GM08714 (cell line): Measurements from ENCODE around the gene DEXI.

Experiments used
- H3K4me3 ChIP-seq: fragments of 200-500 bp; sonication (Bioruptor generic); 2 replicates; pipeline ENCODE4 v1.5.1; 2014; ENCODE audit warnings: mild to moderate bottlenecking, low read length, inconsistent platforms
- ZNF274 ChIP-seq: IDR thresholded peaks from 2 replicates; pipeline ENCODE4 v1.6.1; 2012; ENCODE audit warnings: mild to moderate bottlenecking, low read depth, low read length

DEXI gene

GRCh38 chr16:10883004-10883403 lies 59.3 kb downstream of the DEXI start:
- no peak overlapping the region for H3K4me3 ChIP-seq

GRCh38 chr16:10881479-10882030 lies 60.7 kb downstream of the DEXI start:
- peak overlapping the region; percentile 18; the same call in 1 of the 2 replicates for H3K4me3 ChIP-seq
- TF ChIP-seq ZNF274: no peak

More at GRCh38 chr16:10883004-10883403, 59.3 kb downstream of the DEXI start:
- no peak for TF ChIP-seq ZNF274

- no peak for TF ChIP-seq ZNF274
- H3K4me3 ChIP-seq: peak overlapping the region; percentile 67
Measured at GRCh38 chr16:10880594-10881452, 61.4 kb downstream of the DEXI start.

- H3K4me3 ChIP-seq: peak overlapping the region; percentile 67
Measured at GRCh38 chr16:10879681-10880589, 62.3 kb downstream of the DEXI start.

More at GRCh38 chr16:10879681-10880589, 62.3 kb downstream of the DEXI start:
- TF ChIP-seq ZNF274: no peak
